Ishikawa (cell line): Measurements from ENCODE around the gene ACSF3.

Source experiments
- CEBPB ChIP-seq: IDR thresholded peaks from 2 replicates; pipeline ENCODE4 v1.6.1; 2012
- CREB1 ChIP-seq: IDR thresholded peaks from 2 replicates; pipeline ENCODE4 v1.6.1; 2012; ENCODE audit warnings: low read depth
- EGR1 ChIP-seq: IDR thresholded peaks from 2 replicates; pipeline ENCODE4 v1.6.1; 2012
- EP300 ChIP-seq: IDR thresholded peaks from 2 replicates; pipeline ENCODE4 v1.6.1; 2012; ENCODE audit warnings: borderline replicate concordance
- FOXM1 ChIP-seq: IDR thresholded peaks from 2 replicates; pipeline ENCODE4 v1.6.1; 2012; ENCODE audit warnings: low read depth, borderline replicate concordance
- NFIC ChIP-seq: IDR thresholded peaks from 2 replicates; pipeline ENCODE4 v1.6.1; 2012
- RAD21 ChIP-seq: IDR thresholded peaks from 2 replicates; pipeline ENCODE4 v1.6.1; 2012; ENCODE audit warnings: low read depth
- TAF1 ChIP-seq: IDR thresholded peaks from 2 replicates; pipeline ENCODE4 v1.6.1; 2012; ENCODE audit warnings: low read depth, mild to moderate bottlenecking
- TCF12 ChIP-seq: IDR thresholded peaks from 2 replicates; pipeline ENCODE4 v1.6.1; 2012; ENCODE audit warnings: low read depth
- TEAD4 ChIP-seq: IDR thresholded peaks from 2 replicates; pipeline ENCODE4 v1.6.1; 2012
- YY1 ChIP-seq: IDR thresholded peaks from 2 replicates; pipeline ENCODE4 v1.6.1; 2012; ENCODE audit warnings: low read depth
- ZBTB7A ChIP-seq: IDR thresholded peaks from 2 replicates; pipeline ENCODE4 v1.6.1; 2012; ENCODE audit warnings: low read depth
- TF ChIP-seq, protein P1 (sequence below): IDR thresholded peaks from 2 replicates; pipeline ENCODE4 v1.6.1; 2012; ENCODE audit warnings: low read depth, mild to moderate bottlenecking
- TF ChIP-seq, protein P2 (sequence below): IDR thresholded peaks from 2 replicates; pipeline ENCODE4 v1.6.1; 2012
- TF ChIP-seq, protein P3 (sequence below): IDR thresholded peaks from 2 replicates; pipeline ENCODE4 v1.6.1; 2012

The ACSF3 gene

DNA sequence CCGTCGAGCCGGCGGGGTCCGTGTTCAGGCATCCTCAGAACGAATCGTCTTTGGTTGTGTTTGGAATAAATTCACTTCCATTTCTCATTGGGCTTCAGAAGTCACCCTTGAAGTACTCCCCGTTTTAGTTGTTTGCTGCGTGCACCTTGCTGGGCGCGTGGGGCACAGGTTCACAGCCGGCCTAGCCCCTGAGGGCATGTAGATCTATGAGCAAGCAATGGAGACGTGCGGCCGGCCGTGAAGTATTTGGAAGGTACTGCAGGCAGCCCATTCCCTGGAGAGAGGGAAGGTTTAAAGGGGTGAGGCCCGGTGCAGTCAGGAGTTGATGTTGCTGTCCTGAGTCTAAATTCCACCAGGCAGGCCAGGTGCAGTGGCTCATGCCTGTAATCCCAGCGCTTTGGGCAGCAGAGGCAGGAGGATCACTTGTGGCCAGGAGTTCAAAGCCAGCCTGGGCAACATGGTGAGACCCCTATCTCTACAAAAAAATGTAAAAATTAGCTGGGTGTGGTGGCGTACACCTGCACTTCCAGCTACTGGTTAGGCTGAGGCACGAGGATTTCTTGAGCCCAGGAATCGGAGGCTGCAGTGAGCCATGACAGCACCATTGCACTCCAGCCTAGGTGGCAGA lies 714 bp downstream of the ACSF3 start:
- TF ChIP-seq, protein P1, sequence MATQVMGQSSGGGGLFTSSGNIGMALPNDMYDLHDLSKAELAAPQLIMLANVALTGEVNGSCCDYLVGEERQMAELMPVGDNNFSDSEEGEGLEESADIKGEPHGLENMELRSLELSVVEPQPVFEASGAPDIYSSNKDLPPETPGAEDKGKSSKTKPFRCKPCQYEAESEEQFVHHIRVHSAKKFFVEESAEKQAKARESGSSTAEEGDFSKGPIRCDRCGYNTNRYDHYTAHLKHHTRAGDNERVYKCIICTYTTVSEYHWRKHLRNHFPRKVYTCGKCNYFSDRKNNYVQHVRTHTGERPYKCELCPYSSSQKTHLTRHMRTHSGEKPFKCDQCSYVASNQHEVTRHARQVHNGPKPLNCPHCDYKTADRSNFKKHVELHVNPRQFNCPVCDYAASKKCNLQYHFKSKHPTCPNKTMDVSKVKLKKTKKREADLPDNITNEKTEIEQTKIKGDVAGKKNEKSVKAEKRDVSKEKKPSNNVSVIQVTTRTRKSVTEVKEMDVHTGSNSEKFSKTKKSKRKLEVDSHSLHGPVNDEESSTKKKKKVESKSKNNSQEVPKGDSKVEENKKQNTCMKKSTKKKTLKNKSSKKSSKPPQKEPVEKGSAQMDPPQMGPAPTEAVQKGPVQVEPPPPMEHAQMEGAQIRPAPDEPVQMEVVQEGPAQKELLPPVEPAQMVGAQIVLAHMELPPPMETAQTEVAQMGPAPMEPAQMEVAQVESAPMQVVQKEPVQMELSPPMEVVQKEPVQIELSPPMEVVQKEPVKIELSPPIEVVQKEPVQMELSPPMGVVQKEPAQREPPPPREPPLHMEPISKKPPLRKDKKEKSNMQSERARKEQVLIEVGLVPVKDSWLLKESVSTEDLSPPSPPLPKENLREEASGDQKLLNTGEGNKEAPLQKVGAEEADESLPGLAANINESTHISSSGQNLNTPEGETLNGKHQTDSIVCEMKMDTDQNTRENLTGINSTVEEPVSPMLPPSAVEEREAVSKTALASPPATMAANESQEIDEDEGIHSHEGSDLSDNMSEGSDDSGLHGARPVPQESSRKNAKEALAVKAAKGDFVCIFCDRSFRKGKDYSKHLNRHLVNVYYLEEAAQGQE: no peak
- no peak for TF ChIP-seq EP300
- no peak for TF ChIP-seq ZBTB7A
- TF ChIP-seq TAF1: no peak
- TF ChIP-seq CREB1: no peak
- no peak for TF ChIP-seq EGR1
- TF ChIP-seq NFIC: no peak
- TF ChIP-seq, protein P2, sequence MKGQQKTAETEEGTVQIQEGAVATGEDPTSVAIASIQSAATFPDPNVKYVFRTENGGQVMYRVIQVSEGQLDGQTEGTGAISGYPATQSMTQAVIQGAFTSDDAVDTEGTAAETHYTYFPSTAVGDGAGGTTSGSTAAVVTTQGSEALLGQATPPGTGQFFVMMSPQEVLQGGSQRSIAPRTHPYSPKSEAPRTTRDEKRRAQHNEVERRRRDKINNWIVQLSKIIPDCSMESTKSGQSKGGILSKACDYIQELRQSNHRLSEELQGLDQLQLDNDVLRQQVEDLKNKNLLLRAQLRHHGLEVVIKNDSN: no peak
- TF ChIP-seq RAD21: no peak
- no peak for TF ChIP-seq CEBPB
- no peak for TF ChIP-seq TEAD4
- no peak for TF ChIP-seq FOXM1
- TF ChIP-seq, protein P3, sequence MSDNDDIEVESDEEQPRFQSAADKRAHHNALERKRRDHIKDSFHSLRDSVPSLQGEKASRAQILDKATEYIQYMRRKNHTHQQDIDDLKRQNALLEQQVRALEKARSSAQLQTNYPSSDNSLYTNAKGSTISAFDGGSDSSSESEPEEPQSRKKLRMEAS: no peak
- no peak for TF ChIP-seq YY1
- no peak for TF ChIP-seq TCF12

DNA sequence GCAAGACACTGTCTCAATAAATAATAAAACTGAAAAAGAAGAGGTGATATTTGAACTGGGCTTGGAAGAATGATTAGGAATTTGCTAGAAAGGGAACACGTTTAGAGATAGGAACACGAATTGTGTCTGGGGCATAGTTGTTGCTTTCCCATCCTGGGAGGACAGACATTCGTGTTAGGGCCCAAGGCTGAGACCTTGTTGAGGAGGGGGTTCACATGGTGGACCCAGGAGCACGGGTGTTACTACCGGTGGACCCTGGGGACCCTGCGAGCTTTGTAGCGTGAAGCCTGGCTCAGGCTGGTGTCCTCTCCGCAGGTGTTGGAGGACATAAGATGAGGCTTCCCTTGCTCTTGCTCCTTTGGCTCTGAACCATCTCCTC lies 1.2 kb downstream of the ACSF3 start:
- no peak for TF ChIP-seq NFIC

DNA sequence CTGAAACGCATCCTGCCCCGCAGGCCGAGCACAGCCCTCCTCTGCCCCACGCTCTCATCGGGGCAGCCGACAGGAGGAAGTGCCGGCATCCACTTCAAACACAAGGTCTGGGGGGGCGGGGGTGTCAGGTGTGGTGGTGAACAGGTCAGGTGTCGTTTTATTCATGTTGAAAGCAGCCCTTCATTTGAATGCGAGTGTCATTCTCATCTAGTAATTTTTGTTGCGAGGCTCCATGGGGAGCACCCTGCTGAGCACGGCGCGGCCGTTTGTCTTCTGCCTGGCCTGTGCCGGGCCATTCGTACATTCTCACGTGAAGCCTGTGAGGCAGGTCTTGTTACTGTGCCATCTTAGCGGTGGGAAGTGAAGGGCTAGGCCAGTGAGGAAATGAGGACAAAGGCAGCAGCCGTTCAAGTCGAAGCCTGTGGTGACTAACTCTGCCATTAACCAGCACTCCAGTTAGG lies 1.9 kb downstream of the ACSF3 start:
- TF ChIP-seq, protein P1: no peak
- TF ChIP-seq FOXM1 (no peak), RAD21 (no peak), TAF1 (no peak), TEAD4 (no peak), CEBPB (no peak), YY1 (no peak), EGR1 (no peak), EP300 (no peak), ZBTB7A (no peak), TCF12 (no peak), NFIC (no peak)
- TF ChIP-seq, protein P3: no peak
- TF ChIP-seq, protein P2: no peak

DNA sequence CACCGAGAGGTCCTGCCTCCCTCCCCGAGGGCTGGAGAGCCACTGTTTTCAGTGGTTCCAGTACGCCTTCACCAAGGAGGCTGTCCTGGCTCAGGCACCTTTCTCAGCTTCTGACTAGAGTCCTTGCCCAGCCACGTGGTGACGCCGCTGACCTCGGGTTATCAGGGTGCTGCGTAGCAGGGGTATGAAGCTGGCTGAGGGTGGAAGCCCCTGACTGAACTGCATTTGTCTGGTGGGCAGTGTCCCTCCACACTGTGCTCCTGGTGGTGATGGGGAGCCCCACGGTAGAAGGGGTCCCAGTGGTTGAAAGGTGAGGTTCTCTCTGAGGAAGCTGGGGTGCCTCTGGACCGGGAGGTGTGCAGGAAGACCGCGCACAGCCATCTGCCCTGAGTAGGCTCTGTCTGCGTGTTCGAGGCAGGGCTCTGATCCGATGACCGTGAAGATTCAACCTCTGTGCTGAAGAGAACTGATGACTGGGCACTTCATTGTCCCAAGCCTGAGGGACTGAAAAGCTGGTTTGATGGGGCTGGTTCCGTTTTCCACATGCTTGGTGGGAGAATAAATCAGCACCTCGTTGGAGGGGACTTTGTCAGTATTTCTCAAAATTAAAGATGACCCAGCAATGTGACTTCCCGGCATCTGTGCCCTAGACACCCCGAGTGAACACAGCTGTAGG lies 2.5 kb downstream of the ACSF3 start:
- TF ChIP-seq, protein P1: no peak
- TF ChIP-seq, protein P3: no peak
- TF ChIP-seq TAF1 (no peak), CREB1 (no peak), ZBTB7A (no peak), EP300 (no peak), TCF12 (no peak), YY1 (no peak), EGR1 (no peak), FOXM1 (no peak), NFIC (no peak), TEAD4 (no peak), RAD21 (no peak), CEBPB (no peak)
- TF ChIP-seq, protein P2: no peak
